B cell (primary cell): ENCODE measurements around the gene TRIO. TPM values are rescaled to one million over a fixed set of nuclear protein-coding genes. Genes with fewer than 3 reads are reported as not detected.

Source experiments
- ATAC-seq: fragments of 200-7000 bp; cut with Tn5 transposase; one replicate; pipeline ENCODE4 v1.10.0; 2021; ENCODE audit warnings: low read depth, mild to moderate bottlenecking, moderate number of reproducible peaks, moderate library complexity
- CTCF ChIA-PET: fragments of 350-600 bp; sonication (Branson Sonifier 250); formaldehyde crosslinking; loops from one replicate; lab custom pipeline; 2021; ENCODE audit warnings: antibody characterized with exemption, inconsistent platforms; lab: Charles Lee
- POLR2A ChIA-PET: fragments of 350-600 bp; sonication (Branson Sonifier 250); formaldehyde crosslinking; loops from one replicate; lab custom pipeline; 2021; ENCODE audit warnings: antibody characterized with exemption; lab: Charles Lee
- DNase-seq: peaks from one replicate; pipeline ENCODE4 v3.0.0; 2013
- H2AFZ ChIP-seq: 2 replicates; pipeline ENCODE4 v1.6.1; 2012; ENCODE audit warnings: mild to moderate bottlenecking, low read depth, low read length; ENCODE audit not compliant: insufficient read depth, poor library complexity, severe bottlenecking
- H3K27ac ChIP-seq, 2 donors: 1 replicate in 1 of 2; 2 replicates in 1 of 2; pipeline ENCODE4 v1.5.1; 2012 to 2013; ENCODE audit warnings: low read length in 2 of 2, mild to moderate bottlenecking in 2 of 2, moderate library complexity in 1 of 2
- H3K27me3 ChIP-seq, 4 experiments: fragments of 200-600 bp in 1 of 4; sonication (generic) in 1 of 4; replicated peaks in 1 of 4; 1 replicate in 2 of 4; 2 replicates in 2 of 4; pipeline versions ENCODE4 v1.6.1 to v1.7.0; 2013 to 2016; ENCODE audit warnings: low read length in 3 of 4, mild to moderate bottlenecking in 2 of 4, mixed read lengths in 1 of 4, moderate library complexity in 1 of 4; ENCODE audit not compliant: insufficient read depth in 4 of 4, control insufficient read depth in 3 of 4; ENCODE audit errors: control extremely low read depth in 1 of 4
- H3K36me3 ChIP-seq, 2 experiments: replicated peaks in 1 of 2; 1 replicate in 1 of 2; 2 replicates in 1 of 2; pipeline versions ENCODE4 v1.6.1 to v1.7.1; 2013; ENCODE audit warnings: low read length in 1 of 2; ENCODE audit not compliant: insufficient read depth in 2 of 2, control insufficient read depth in 1 of 2; ENCODE audit errors: control extremely low read depth in 1 of 2, extremely low read depth in 1 of 2
- H3K4me1 ChIP-seq, 2 donors: fragments of 200-600 bp in 1 of 2; sonication (generic) in 1 of 2; 1 replicate in 1 of 2; 2 replicates in 1 of 2; pipeline versions ENCODE4 v1.5.1 to v1.6.1; 2013 to 2017; ENCODE audit warnings: low read length in 2 of 2; ENCODE audit not compliant: control insufficient read depth in 2 of 2, insufficient read depth in 2 of 2
- H3K4me2 ChIP-seq: replicated peaks from 2 replicates; pipeline ENCODE3; 2012; ENCODE audit warnings: mild to moderate bottlenecking, low read depth, low read length; ENCODE audit not compliant: poor library complexity, severe bottlenecking
- H3K4me3 ChIP-seq, 5 experiments: fragments of 200-600 bp in 1 of 5; sonication (generic) in 1 of 5; 1 replicate in 3 of 5; 2 replicates in 2 of 5; pipeline versions ENCODE4 v1.5.1 to v1.7.0; 2011 to 2016; ENCODE audit warnings: low read length in 4 of 5, mild to moderate bottlenecking in 4 of 5, low read depth in 2 of 5, control low read depth in 1 of 5, moderate library complexity in 1 of 5; ENCODE audit not compliant: insufficient read depth in 1 of 5; ENCODE audit errors: control extremely low read depth in 1 of 5, extremely low read depth in 1 of 5
- H3K79me2 ChIP-seq: fragments of 200-600 bp; sonication (generic); one replicate; pipeline ENCODE4 v1.6.0; 2016; ENCODE audit warnings: low read length; ENCODE audit not compliant: control insufficient read depth, insufficient read depth
- H3K9ac ChIP-seq: fragments of 200-600 bp; sonication (generic); 2 replicates; pipeline ENCODE4 v1.6.1; 2017; ENCODE audit warnings: mild to moderate bottlenecking, low read length, moderate library complexity
- H3K9me3 ChIP-seq, 3 donors: one replicate each; pipeline versions ENCODE4 v1.6.1 to v1.7.1; 2013; ENCODE audit warnings: low read length in 2 of 3; ENCODE audit not compliant: control insufficient read depth in 2 of 3, insufficient read depth in 1 of 3; ENCODE audit errors: control extremely low read depth in 1 of 3
- H4K20me1 ChIP-seq: 2 replicates; pipeline ENCODE4 v1.6.0; 2012; ENCODE audit warnings: mild to moderate bottlenecking, low read length; ENCODE audit not compliant: insufficient read depth, control insufficient read depth, poor library complexity, severe bottlenecking
- H3K27ac Mint-ChIP-seq: one replicate; pipeline ENCODE4 v1.8.0; 2021; ENCODE audit warnings: mixed read lengths
- H3K27me3 Mint-ChIP-seq: one replicate; pipeline ENCODE4 v1.8.0; 2021; ENCODE audit warnings: mixed read lengths
- H3K4me1 Mint-ChIP-seq: one replicate; pipeline ENCODE4 v1.8.0; 2021; ENCODE audit warnings: mixed read lengths
- H3K4me3 Mint-ChIP-seq: one replicate; pipeline ENCODE4 v1.8.0; 2021; ENCODE audit warnings: mixed read lengths
- H3K9me3 Mint-ChIP-seq: one replicate; pipeline ENCODE4 v1.8.0; 2022; ENCODE audit warnings: mixed read lengths; ENCODE audit not compliant: insufficient read depth
- CTCF ChIP-seq: fragments of 200-600 bp; IDR thresholded peaks from one replicate; pipeline ENCODE4 v1.8.0; 2022; ENCODE audit warnings: antibody characterized with exemption, mild to moderate bottlenecking
- EZH2 ChIP-seq: IDR thresholded peaks from 2 replicates; pipeline ENCODE4 v1.6.1; 2012; ENCODE audit warnings: borderline replicate concordance, low read depth, mild to moderate bottlenecking, moderate library complexity, low read length; ENCODE audit not compliant: insufficient read depth, poor library complexity, severe bottlenecking
- WGBS: methylation state at CpG from one replicate; pipeline ENCODE4 v1.1.5; 2013; ENCODE audit warnings: missing lambda C conversion rate; ENCODE audit not compliant: insufficient coverage; 5-methylcytosine and 5-hydroxymethylcytosine counted together
- intact Hi-C: fragments of 100-400 bp; cut with micrococcal nuclease; formaldehyde crosslinking; loops from one replicate; pipeline ENCODE4 v1.10.0; 2022
- polyA plus RNA-seq: library from polyadenylated mRNA; depleted of rRNA; stranded (reverse); fragments of >200 nt; gene quantifications from 2 replicates; pipeline ENCODE4 v1.2.3, GENCODE V29; 2012
- total RNA-seq, 2 donors: library from RNA; stranded (reverse); fragments of 120-200 nt in 1 of 2; gene quantifications; 1 replicate in 1 of 2; 2 replicates in 1 of 2; pipeline versions ENCODE4 v1.2.3 to v1.2.4, GENCODE V29; 2013 to 2022

Gene TRIO
- total and polyA plus RNA-seq, 2 donors (not counting 1 experiment from before 2014, with no cell fraction given): 90.5 to 479 TPM

- Histone ChIP-seq H3K9me3 (no peaks in the 10 kb centered on the region), H3K27ac (peak overlapping the region; percentile 21), H3K27me3 (no peaks in the 10 kb centered on the region), H3K79me2 (peaks cover 96% of the 10 kb centered on the region), H2AFZ (no peak overlapping the region), H3K4me3 (no peak overlapping the region), H3K4me1 (peaks cover 67 to 68% of the 10 kb centered on the region in 2 donors), H3K4me2 (peak overlapping the region; percentile 39), H3K36me3 (no peaks in the 10 kb centered on the region), H3K9ac (no peak overlapping the region), H4K20me1 (peaks cover 20% of the 10 kb centered on the region)
- peak overlapping the region; percentile 85 for H3K27ac Mint-ChIP-seq
- H3K9me3 Mint-ChIP-seq: no peaks in the 10 kb centered on the region
- DNase-seq (no peak), ATAC-seq (peak; percentile 18)
- POLR2A ChIA-PET: no interaction called here
- intact Hi-C loops: loop anchor here (2.0 kb wide), 1 partner anchor 15 kb away; no protein-coding TSS in a partner anchor
- H3K27me3 Mint-ChIP-seq: no peaks in the 10 kb centered on the region
- peaks cover 95% of the 10 kb centered on the region for H3K4me1 Mint-ChIP-seq
- TF ChIP-seq EZH2 (no peak), CTCF (no peak)
- peak overlapping the region; percentile 66 for H3K4me3 Mint-ChIP-seq
- CTCF ChIA-PET: interaction anchor here (0.6 to 1.9 kb wide), 4 partner anchors 26 to 111 kb away, joined by 3 to 6 read pairs (median 3); no protein-coding TSS in a partner anchor
- WGBS: no CpG with 5 or more reads among the region's 6 CpGs
Observed at GRCh38 chr5:14219800-14220512, 76.8 kb downstream of the TRIO start.

- no CpG with 5 or more reads among the region's 1 CpG for WGBS
- H3K27me3 Mint-ChIP-seq: no peaks in the 10 kb centered on the region
- no peaks in the 10 kb centered on the region for H3K9me3 Mint-ChIP-seq
- peak overlapping the region; percentile 66 for H3K4me3 Mint-ChIP-seq
- ChIA-PET CTCF (interaction anchor here (0.6 to 1.9 kb wide), 6 partner anchors 11 to 112 kb away, joined by 3 to 6 read pairs (median 3); no protein-coding TSS in a partner anchor), POLR2A (no interaction called here)
- Histone ChIP-seq H2AFZ (no peak overlapping the region), H3K79me2 (peaks cover 96% of the 10 kb centered on the region), H3K4me2 (peak overlapping the region; percentile 39), H3K27me3 (no peaks in the 10 kb centered on the region), H4K20me1 (peaks cover 20% of the 10 kb centered on the region), H3K27ac (peak overlapping the region in 1 of 2 donors; percentile 21), H3K9me3 (no peaks in the 10 kb centered on the region), H3K4me1 (peaks cover 61 to 74% of the 10 kb centered on the region in 2 donors), H3K36me3 (no peaks in the 10 kb centered on the region), H3K4me3 (no peak overlapping the region), H3K9ac (no peak overlapping the region)
- H3K27ac Mint-ChIP-seq: peak overlapping the region; percentile 85
- DNase-seq: no peak
- TF ChIP-seq EZH2 (no peak), CTCF (no peak)
- intact Hi-C loops: no loop called here
- ATAC-seq: no peak
- H3K4me1 Mint-ChIP-seq: peaks cover 94% of the 10 kb centered on the region
Observed at GRCh38 chr5:14220642-14221041, 77.5 kb downstream of the TRIO start.
